HG03565 (cell line): ENCODE results near the gene CEP126.

Experiments
- ATAC-seq: cut with Tn5 transposase; IDR thresholded peaks from one replicate; pipeline ENCODE4 v1.9.1; 2021; ENCODE audit warnings: mild to moderate bottlenecking, moderate library complexity; ENCODE audit not compliant: unreplicated experiment

Gene CEP126

DNA sequence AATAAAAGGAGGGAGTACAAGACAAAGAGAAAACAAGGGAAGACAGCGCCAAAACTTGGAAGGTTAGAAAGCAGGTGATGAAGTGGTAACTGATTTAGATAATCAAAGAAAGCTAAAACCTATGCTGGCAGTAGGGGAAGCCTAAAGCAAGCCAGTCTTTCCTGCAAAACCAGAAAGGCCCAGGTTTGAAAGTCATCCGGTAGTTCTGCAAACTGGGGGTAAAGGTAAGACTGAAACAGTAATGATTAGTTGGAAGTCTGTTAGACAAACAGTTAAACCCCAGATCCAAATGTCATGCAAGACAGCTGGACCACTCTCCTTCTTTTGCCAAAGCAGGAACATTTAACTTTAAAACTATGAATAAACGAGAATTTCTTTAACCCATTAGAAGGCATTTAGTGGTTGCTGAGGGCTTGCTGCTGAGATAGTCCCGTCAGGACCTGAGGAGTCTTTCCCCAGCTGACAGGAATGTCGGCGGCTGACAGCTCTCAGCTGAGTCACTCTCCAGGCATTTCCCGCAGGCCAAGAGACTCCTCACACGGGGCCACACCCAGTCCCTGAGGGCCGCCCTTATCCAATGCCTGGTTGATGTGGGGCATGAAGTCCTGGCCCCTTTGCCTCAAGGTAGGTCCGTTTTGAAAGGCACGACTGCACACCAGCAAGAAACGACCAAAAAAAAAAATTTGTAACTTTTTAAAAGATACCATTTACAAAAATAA lies 96.1 kb downstream of the CEP126 start:
- ATAC-seq: no peak

DNA sequence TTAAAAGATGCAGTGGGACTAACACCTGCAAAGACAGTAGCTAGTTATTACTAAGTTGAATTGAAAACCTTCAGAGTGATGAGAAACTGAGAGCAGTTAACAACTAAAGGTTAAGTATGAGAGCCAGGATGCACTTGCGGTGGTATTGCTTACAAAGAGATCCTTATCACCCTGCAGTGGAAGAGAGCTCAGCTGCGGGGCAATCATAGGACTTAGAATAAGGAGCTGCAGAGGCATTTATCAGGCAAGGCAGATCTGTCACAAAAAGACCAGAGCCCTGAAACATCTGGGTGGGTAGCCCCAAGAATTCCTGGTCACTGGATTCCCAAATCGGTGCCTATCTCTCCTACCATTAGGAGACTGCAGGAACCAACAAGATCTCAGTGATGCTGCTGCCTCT lies 98.1 kb downstream of the CEP126 start:
- ATAC-seq: no peak

DNA sequence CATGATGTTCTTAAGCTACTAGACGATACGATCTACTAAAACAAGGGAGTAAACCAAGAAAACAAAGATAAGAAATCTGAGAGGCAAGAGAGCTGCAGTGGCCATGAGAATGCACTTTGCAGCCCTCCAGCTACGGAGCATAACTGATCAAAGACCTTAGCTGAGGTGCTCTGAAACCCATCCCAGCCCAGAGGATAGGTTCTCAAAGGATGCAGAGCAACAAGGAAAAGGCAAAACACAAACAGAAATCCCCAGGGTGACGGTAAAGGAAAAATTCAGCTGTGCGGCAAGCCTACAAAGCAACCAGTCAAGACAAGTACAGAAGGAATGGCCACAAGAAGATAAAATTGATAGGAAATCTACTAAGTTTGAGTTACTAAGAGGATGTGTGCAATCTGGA lies 99.9 kb downstream of the CEP126 start:
- no peak for ATAC-seq

DNA sequence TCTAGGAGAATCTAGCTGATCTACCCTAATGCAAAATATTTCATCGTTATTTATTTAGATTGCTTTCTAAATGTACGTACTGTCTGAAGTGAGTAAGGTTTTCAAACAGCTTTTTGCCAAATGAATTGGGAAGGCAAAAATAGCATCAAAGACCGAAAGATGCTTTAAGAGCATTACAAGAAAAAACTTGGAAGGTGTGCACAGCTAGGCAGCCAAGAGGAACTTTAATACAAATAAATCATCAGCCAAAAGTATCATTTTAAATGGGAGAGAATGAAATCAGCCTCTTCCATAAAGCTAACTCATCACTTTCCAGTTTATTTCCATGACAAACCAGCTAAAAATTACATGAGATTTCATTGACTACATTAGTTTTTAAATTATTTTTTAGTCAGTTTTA lies 102.2 kb downstream of the CEP126 start:
- no peak for ATAC-seq

DNA sequence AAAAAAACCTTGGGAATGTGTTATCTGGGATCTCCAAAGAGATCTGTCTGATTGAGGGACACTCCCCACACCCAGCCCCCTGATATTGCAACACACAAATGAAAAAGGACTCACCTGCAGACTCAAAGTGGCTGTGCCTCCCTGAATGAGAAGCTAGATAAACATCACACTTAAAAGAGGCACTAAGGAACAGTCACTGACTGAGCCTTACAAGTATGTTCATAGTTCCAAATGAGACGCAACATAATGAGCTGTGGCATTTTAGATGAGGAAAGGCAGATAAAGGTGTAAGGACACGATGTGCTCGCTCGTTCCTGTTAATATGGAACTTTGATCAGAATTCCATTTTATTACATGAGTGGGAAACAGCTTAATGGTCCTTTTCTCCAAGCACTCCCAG lies 111.4 kb downstream of the CEP126 start:
- no peak for ATAC-seq

DNA sequence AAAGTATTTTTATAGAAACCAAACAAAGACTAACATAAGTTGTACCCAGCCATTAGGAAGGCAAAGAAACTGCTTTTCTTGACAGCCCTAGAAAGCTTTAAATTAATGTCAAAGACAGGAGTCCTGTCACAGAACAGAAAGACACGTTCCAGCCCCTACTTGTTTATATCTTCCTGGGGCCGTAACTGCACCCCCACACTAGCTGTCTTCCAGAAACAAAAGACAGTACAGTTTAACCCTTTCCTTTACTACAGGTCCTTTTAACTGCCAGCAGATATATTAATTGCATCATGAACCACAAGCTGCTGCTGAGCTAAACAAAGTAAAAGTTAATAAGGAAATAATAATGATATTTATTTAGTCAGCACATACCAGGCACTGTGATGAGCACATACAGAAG lies 112.1 kb downstream of the CEP126 start:
- ATAC-seq: no peak

DNA sequence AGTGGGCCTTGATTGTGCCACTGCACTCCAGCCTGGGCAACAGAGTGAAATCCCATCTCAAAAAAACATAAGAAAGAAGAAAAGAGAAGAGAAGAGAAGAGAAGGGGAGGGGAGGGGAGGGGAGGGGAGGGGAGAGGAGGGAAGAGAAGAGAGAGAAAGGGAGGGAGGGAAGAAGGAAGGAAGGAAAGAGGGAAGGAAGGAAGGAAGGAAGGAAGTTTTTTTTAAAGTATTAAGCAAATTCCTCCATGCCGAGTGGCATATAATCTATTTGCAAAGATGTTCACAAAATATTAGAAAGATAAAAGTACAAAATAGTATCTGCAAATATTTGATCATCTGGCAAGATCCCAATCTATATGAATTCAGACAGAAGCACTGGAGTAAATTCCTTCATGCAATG lies 121.9 kb downstream of the CEP126 start:
- no peak for ATAC-seq

DNA sequence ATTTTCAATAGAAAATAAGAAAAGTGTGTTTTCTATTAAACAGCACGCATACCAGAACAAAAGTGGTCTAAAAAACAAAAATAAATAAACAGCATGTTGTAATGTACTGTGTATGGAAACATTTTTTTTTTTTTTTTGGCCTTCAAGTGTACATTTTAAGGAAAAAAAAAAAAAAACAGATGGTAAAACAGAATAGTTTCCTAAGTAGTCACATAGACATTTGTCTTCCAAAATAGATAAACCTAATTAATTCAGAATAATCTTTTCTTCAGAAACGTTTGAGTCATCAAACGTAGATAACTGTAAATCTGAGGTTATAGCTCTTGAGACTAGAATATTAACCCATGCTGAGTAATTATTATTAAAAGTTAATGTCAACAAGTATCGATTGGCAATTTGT lies 132.0 kb downstream of the CEP126 start:
- no peak for ATAC-seq

DNA sequence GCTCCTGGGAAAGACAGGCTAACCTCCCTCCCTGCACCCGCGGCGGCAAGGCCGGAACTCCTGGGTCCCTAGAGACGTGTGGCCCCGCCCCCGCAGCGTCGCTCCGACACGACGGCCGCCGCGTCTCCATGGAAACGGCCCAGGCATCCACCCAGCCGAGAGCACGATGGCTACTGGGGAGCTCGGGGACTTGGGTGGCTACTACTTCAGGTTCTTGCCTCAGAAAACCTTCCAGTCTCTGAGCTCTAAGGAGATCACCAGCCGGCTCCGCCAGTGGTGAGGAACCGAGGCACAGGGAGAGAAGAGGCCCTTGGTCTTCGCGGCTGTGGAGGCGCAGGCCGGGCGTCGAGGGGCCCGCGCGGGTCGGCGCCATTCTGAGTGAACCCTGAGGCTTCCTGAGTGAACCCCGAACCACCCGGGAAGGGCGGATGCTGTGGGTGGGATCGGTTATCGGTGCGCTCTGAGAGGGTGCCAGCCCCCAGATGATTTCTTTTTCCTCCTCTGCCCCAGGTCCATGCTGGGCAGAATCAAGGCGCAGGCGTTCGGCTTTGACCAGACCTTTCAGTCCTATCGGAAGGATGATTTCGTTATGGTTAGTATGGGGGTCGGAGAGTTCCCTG lies 132.6 kb downstream of the CEP126 start, which contains the start of gene CFAP300:
Gene CFAP300, plus strand, starts transcription at position 133 of the 620 bp plus-strand sequence. Its CDS starts 34 bp downstream, at position 167.
- ATAC-seq: peak; percentile 52
